Endodermal cell (in vitro differentiated cells): ENCODE measurements around the gene CCDC171. TPM values are rescaled to one million over a fixed set of nuclear protein-coding genes. Genes with fewer than 3 reads are reported as not detected.

Experiments used
- DNase-seq: peaks from one replicate; pipeline ENCODE4 v3.0.0-alpha.2; 2017
- H3K27ac ChIP-seq: 2 replicates; pipeline ENCODE4 v1.5.1; 2013; ENCODE audit warnings: mild to moderate bottlenecking, low read depth, low read length, moderate library complexity
- H3K27me3 ChIP-seq: 2 replicates; pipeline ENCODE4 v1.6.1; 2013; ENCODE audit warnings: mild to moderate bottlenecking, low read length, moderate library complexity; ENCODE audit not compliant: insufficient read depth, control insufficient read depth, poor library complexity, severe bottlenecking
- H3K36me3 ChIP-seq: 2 replicates; pipeline ENCODE4 v1.7.0; 2013; ENCODE audit warnings: mild to moderate bottlenecking, low read length, moderate library complexity; ENCODE audit not compliant: control insufficient read depth, insufficient read depth
- H3K4me1 ChIP-seq: one replicate; pipeline ENCODE4 v1.7.0; 2013; ENCODE audit warnings: low read length; ENCODE audit not compliant: control insufficient read depth, insufficient read depth
- H3K4me3 ChIP-seq: 2 replicates; pipeline ENCODE4 v1.5.1; 2013; ENCODE audit warnings: mild to moderate bottlenecking, low read length, moderate library complexity
- H3K9ac ChIP-seq: 2 replicates; pipeline ENCODE4 v1.6.1; 2013; ENCODE audit warnings: mild to moderate bottlenecking, low read length, moderate library complexity; ENCODE audit not compliant: poor library complexity, severe bottlenecking; ENCODE audit errors: extremely low read depth
- H3K9me3 ChIP-seq: 2 replicates; pipeline ENCODE4 v1.6.1; 2013; ENCODE audit warnings: mild to moderate bottlenecking, low read length, moderate library complexity; ENCODE audit not compliant: control insufficient read depth
- H3K27ac Mint-ChIP-seq: 2 replicates; pipeline ENCODE4 v1.8.0; 2020; ENCODE audit warnings: mixed read lengths
- H3K27me3 Mint-ChIP-seq: 2 replicates; pipeline ENCODE4 v1.8.0; 2021; ENCODE audit warnings: mild to moderate bottlenecking, mixed read lengths; ENCODE audit not compliant: insufficient read depth
- H3K36me3 Mint-ChIP-seq: 2 replicates; pipeline ENCODE4 v1.8.0; 2020; ENCODE audit warnings: low read depth, mixed read lengths
- H3K4me1 Mint-ChIP-seq: 2 replicates; pipeline ENCODE4 v1.8.0; 2020; ENCODE audit warnings: mixed read lengths
- H3K4me3 Mint-ChIP-seq: 2 replicates; pipeline ENCODE4 v1.8.0; 2020; ENCODE audit warnings: mild to moderate bottlenecking, moderate library complexity, mixed read lengths
- H3K9me3 Mint-ChIP-seq: 2 replicates; pipeline ENCODE4 v1.8.0; 2020; ENCODE audit warnings: mild to moderate bottlenecking, mixed read lengths
- CTCF ChIP-seq: fragments of 200-600 bp; sonication (generic); conservative IDR thresholded peaks from 2 replicates; pipeline ENCODE4 v1.5.0; 2021; ENCODE audit warnings: antibody characterized with exemption, mild to moderate bottlenecking
- whole genome bisulfite sequencing, 2 experiments: methylation state at CpG; one replicate each; pipeline versions ENCODE4 v1.1.5 to v1.1.7; 2013; ENCODE audit warnings: missing lambda C conversion rate in 2 of 2, mixed read lengths in 1 of 2; ENCODE audit not compliant: insufficient coverage in 1 of 2, insufficient read length in 1 of 2; 5-methylcytosine and 5-hydroxymethylcytosine counted together
- total RNA-seq, 2 donors: library from RNA; stranded (reverse); fragmentation: NEBNext Ultra II Directional in 1 of 2; extraction: Animal tissue kit (Norgen Biotek cat#: 25700) in 1 of 2; gene quantifications; 2 replicates in 1 of 2; 3 replicates in 1 of 2; pipeline ENCODE4 v1.2.1, GENCODE V29; 2021

CCDC171 gene
- total RNA-seq, 2 donors from 2014 or later, result 6.3 to 6.8 TPM

GRCh38 chr9:16001856-16002255, 449.0 kb downstream of the CCDC171 start:
- DNase-seq, result no peak
- Histone ChIP-seq H3K27ac (no peak overlapping the region), H3K27me3 (no peaks in the 10 kb centered on the region), H3K9me3 (no peaks in the 10 kb centered on the region), H3K4me3 (no peak overlapping the region), H3K36me3 (no peaks in the 10 kb centered on the region), H3K9ac (no peak overlapping the region), H3K4me1 (peaks cover 5% of the 10 kb centered on the region)
- H3K27me3 Mint-ChIP-seq, result peaks cover 10% of the 10 kb centered on the region
- peaks cover 13% of the 10 kb centered on the region for H3K4me1 Mint-ChIP-seq
- no peaks in the 10 kb centered on the region for H3K36me3 Mint-ChIP-seq
- H3K27ac Mint-ChIP-seq, result no peak overlapping the region
- 91 to 100% methylated on average over 1 to 2 of the region's 2 CpGs for WGBS, 2 experiments
- TF ChIP-seq CTCF, result no peak
- H3K9me3 Mint-ChIP-seq, result no peaks in the 10 kb centered on the region
- H3K4me3 Mint-ChIP-seq, result no peak overlapping the region

- no peaks in the 10 kb centered on the region for H3K9me3 ChIP-seq
- H3K36me3 Mint-ChIP-seq, result no peaks in the 10 kb centered on the region
- no peaks in the 10 kb centered on the region for H3K36me3 ChIP-seq
- peaks cover 6% of the 10 kb centered on the region for H3K27me3 Mint-ChIP-seq
- H3K27me3 ChIP-seq, result no peaks in the 10 kb centered on the region
- H3K9me3 Mint-ChIP-seq, result no peaks in the 10 kb centered on the region
- no peak for DNase-seq
- WGBS, 2 experiments, result 93 to 100% methylated on average over 2 to 3 of the region's 3 CpGs
- no peak overlapping the region for H3K4me3 ChIP-seq
- no peak overlapping the region for H3K4me3 Mint-ChIP-seq
- H3K4me1 Mint-ChIP-seq, result peaks cover 13% of the 10 kb centered on the region
- no peak overlapping the region for H3K27ac Mint-ChIP-seq
- peaks cover 5% of the 10 kb centered on the region for H3K4me1 ChIP-seq
- no peak for TF ChIP-seq CTCF
- H3K9ac ChIP-seq, result no peak overlapping the region
- no peak overlapping the region for H3K27ac ChIP-seq
Observed at GRCh38 chr9:16002816-16003215, 450.0 kb downstream of the CCDC171 start.

DNA sequence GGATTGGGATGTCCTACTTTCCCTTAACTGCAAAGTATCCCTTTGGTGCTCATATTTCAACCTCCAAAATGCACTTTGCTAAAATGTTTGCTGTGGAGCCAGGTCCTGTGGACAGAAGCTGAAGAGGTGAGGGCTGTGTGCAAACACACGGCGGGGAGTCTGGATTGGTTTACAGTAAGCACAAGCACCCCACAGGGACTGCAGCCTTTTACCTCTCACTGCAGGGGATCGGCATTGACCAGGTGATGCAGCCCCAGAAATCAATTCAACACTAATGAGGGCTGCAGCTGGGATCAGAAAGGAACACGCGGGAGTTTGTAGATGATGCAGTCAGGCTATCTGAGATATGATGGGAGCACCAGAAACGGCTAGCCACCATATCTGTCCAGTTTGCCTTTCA, 450.9 kb downstream of the CCDC171 start:
- no peak overlapping the region for H3K4me3 Mint-ChIP-seq
- no peak for DNase-seq
- no peaks in the 10 kb centered on the region for H3K9me3 Mint-ChIP-seq
- 72 to 80% methylated on average over 5 to 6 of the region's 6 CpGs for WGBS, 2 experiments
- Histone ChIP-seq H3K4me3 (no peak overlapping the region), H3K9ac (no peak overlapping the region), H3K27me3 (no peaks in the 10 kb centered on the region), H3K9me3 (no peaks in the 10 kb centered on the region), H3K4me1 (peaks cover 5% of the 10 kb centered on the region), H3K36me3 (no peaks in the 10 kb centered on the region), H3K27ac (no peak overlapping the region)
- H3K27me3 Mint-ChIP-seq, result no peaks in the 10 kb centered on the region
- H3K4me1 Mint-ChIP-seq, result peaks cover 13% of the 10 kb centered on the region
- H3K27ac Mint-ChIP-seq, result no peak overlapping the region
- TF ChIP-seq CTCF, result no peak
- no peaks in the 10 kb centered on the region for H3K36me3 Mint-ChIP-seq
